Right lobe of liver (tissue), 6 donors: Measurements from ENCODE around the gene GMDS. TPM values are rescaled to one million over a fixed set of nuclear protein-coding genes. Genes with fewer than 3 reads are reported as not detected.

Experiments
- ATAC-seq, 4 donors: fragments of 200-7000 bp; cut with Tn5 transposase; one replicate each; pipeline ENCODE4 v1.9.1; 2020; ENCODE audit warnings: mild to moderate bottlenecking in 4 of 4, moderate library complexity in 4 of 4
- DNase-seq, 3 donors: peaks; one replicate each; pipeline ENCODE4 v3.0.0-alpha.2; 2020
- H3K27ac ChIP-seq, 3 donors: fragments of 200-600 bp; one replicate each; pipeline ENCODE4 v1.8.0; 2022
- H3K27me3 ChIP-seq, 2 donors: fragments of 200-600 bp; one replicate each; pipeline ENCODE4 v1.8.0; 2022
- H3K36me3 ChIP-seq, 4 donors: fragments of 200-600 bp; sonication (generic) in 1 of 4; one replicate each; pipeline versions ENCODE4 v1.5.1 to v1.8.0; 2017 to 2022; ENCODE audit warnings: control low read depth in 1 of 4
- H3K4me1 ChIP-seq, 4 donors: fragments of 200-600 bp; sonication (generic) in 1 of 4; one replicate each; pipeline versions ENCODE4 v1.5.1 to v1.8.0; 2017 to 2022; ENCODE audit warnings: control low read depth in 1 of 4
- H3K4me3 ChIP-seq, 3 donors: fragments of 200-600 bp; one replicate each; pipeline ENCODE4 v1.8.0; 2022
- H3K9me3 ChIP-seq, 4 donors: fragments of 200-600 bp; sonication (generic) in 1 of 4; one replicate each; pipeline versions ENCODE4 v1.5.1 to v1.8.0; 2017 to 2022; ENCODE audit warnings: control low read depth in 1 of 4
- CTCF ChIP-seq, 4 donors: fragments of 200-600 bp in 3 of 4; fragments of 450-650 bp in 1 of 4; IDR thresholded peaks; one replicate each; pipeline versions ENCODE4 v1.5.1 to v1.8.0; 2016 to 2022; ENCODE audit warnings: antibody characterized with exemption in 4 of 4, mild to moderate bottlenecking in 2 of 4
- POLR2A ChIP-seq: fragments of 450-650 bp; IDR thresholded peaks from one replicate; pipeline ENCODE4 v1.6.1; 2017; ENCODE audit warnings: antibody characterized with exemption, mild to moderate bottlenecking
- WGBS: methylation state at CpG from one replicate; pipeline ENCODE4 v1.1.6; 2018; ENCODE audit warnings: low coverage, low lambda C conversion rate; ENCODE audit not compliant: insufficient coverage; ENCODE audit errors: missing lambda C conversion rate; 5-methylcytosine and 5-hydroxymethylcytosine counted together
- intact Hi-C, 2 donors: fragments of 100-400 bp; cut with DNase I; formaldehyde crosslinking; loops; one replicate each; pipeline versions ENCODE4 v1.11.2 to v1.14.1; 2022
- total RNA-seq, 6 experiments: library from RNA; depleted of rRNA in 2 of 6; stranded (reverse); fragments of >200 nt in 2 of 6; fragmentation: NEBNext Ultra II Directional in 3 of 6; extraction: Animal tissue kit (Norgen Biotek cat#: 25700) in 3 of 6; gene quantifications; one replicate each; pipeline versions ENCODE4 v1.1.0 to v1.2.4, GENCODE V29; 2016 to 2023
- donor health status: DM: no; HTN: yes; CAD: no.
- donor health status: DM: no; HTN: no; CAD: no.
- donor health status: DM: no; HTN: no; CAD: no.
- donor health status: DM: no; HTN: yes; CAD: no.
- donor health status: DM: no; HTN: yes; CAD: no.

Gene GMDS
- total RNA-seq, 6 experiments from 2014 or later = 15.9 to 34.4 (median 23.4) TPM

GRCh38 chr6:1617466-1618310 lies 627.7 kb downstream of the GMDS start:
- Histone ChIP-seq H3K36me3 (no peaks in the 10 kb centered on the region), H3K27ac (no peak overlapping the region), H3K4me3 (no peak overlapping the region), H3K4me1 (peaks cover 0 to 9% (median under 1%) of the 10 kb centered on the region in 4 donors), H3K9me3 (no peaks in the 10 kb centered on the region), H3K27me3 (peaks cover 15 to 46% of the 10 kb centered on the region in 2 donors)
- TF ChIP-seq CTCF (IDR thresholded peaks at IDR 0.05) (no peak), POLR2A (no peak)
- 78% methylated on average over 19 of the region's 21 CpGs for WGBS
- DNase-seq = peak in 1 of 3 donors; percentile 27
- intact Hi-C loops = no loop called here
- no peak for ATAC-seq

- Histone ChIP-seq H3K4me1 (peaks cover 0 to 9% (median 4%) of the 10 kb centered on the region in 4 donors), H3K36me3 (no peaks in the 10 kb centered on the region), H3K4me3 (no peak overlapping the region), H3K9me3 (no peaks in the 10 kb centered on the region), H3K27ac (no peak overlapping the region), H3K27me3 (peaks cover 16 to 54% of the 10 kb centered on the region in 2 donors)
- DNase-seq (peak in 1 of 3 donors; percentile 11), ATAC-seq (no peak)
- intact Hi-C loops = no loop called here
- TF ChIP-seq CTCF (IDR thresholded peaks at IDR 0.05) = no peak
- no peak for TF ChIP-seq POLR2A
- 71% methylated on average over 9 of the region's 11 CpGs for WGBS
Observed at GRCh38 chr6:1616701-1617463, 628.5 kb downstream of the GMDS start.

GRCh38 chr6:1615853-1616420 lies 629.5 kb downstream of the GMDS start:
- DNase-seq (no peak), ATAC-seq (no peak)
- Histone ChIP-seq H3K4me1 (peaks cover 0 to 12% (median 4%) of the 10 kb centered on the region in 4 donors), H3K4me3 (no peak overlapping the region), H3K27ac (no peak overlapping the region), H3K36me3 (no peaks in the 10 kb centered on the region), H3K9me3 (no peaks in the 10 kb centered on the region), H3K27me3 (peaks cover 16 to 50% of the 10 kb centered on the region in 2 donors)
- TF ChIP-seq CTCF (IDR thresholded peaks at IDR 0.05) (no peak), POLR2A (no peak)
- WGBS = 78% methylated on average over 10 of the region's 10 CpGs
- intact Hi-C loops = no loop called here

GRCh38 chr6:1615151-1615852 lies 630.1 kb downstream of the GMDS start:
- H3K27ac ChIP-seq = no peak overlapping the region
- intact Hi-C loops = no loop called here
- no peak overlapping the region for H3K4me3 ChIP-seq
- 73% methylated on average over 11 of the region's 50 CpGs for whole genome bisulfite sequencing
- DNase-seq (no peak), ATAC-seq (no peak)
- H3K36me3 ChIP-seq = no peaks in the 10 kb centered on the region
- peaks cover 0 to 12% (median 4%) of the 10 kb centered on the region in 4 donors for H3K4me1 ChIP-seq
- no peak for TF ChIP-seq POLR2A
- TF ChIP-seq CTCF (IDR thresholded peaks at IDR 0.05) = no peak
- H3K9me3 ChIP-seq = no peaks in the 10 kb centered on the region
- peaks cover 16 to 44% of the 10 kb centered on the region in 2 donors for H3K27me3 ChIP-seq
